A549 (cell line): Measurements from ENCODE around the gene ABCC3.

Experiments
- CBX8 ChIP-seq: fragments of 200-600 bp; sonication (generic); IDR thresholded peaks from 2 replicates; pipeline ENCODE4 v1.6.1; 2016
- CHD4 ChIP-seq: fragments of 200-600 bp; sonication (generic); IDR thresholded peaks from 2 replicates; pipeline ENCODE4 v1.6.1; 2016; ENCODE audit warnings: antibody characterized with exemption, mild to moderate bottlenecking, borderline replicate concordance

DNA sequence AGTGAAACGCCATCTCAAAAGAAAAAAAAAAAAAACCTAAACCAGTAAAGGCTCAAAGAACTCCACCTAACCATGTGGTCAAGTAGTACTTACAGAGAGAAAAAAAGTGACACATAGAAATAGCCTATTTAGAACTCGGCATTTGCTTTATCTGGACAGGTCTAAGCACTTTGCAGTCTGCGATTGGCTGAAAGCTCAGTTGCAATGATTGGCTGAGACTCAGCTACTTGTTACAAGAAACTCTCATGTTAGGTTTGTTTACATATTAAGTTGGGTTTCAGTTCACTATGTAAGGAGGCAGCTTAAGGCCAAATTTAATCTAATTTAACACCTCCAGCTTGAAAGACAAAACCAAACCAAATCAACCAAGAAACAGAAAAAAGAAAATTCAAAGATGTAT lies 19.1 kb downstream of the ABCC3 start:
- TF ChIP-seq CHD4: no peak
- no peak for TF ChIP-seq CBX8
